Breast epithelium (tissue), 4 donors: Measurements from ENCODE around the gene NUDT13. TPM values are rescaled to one million over a fixed set of nuclear protein-coding genes. Genes with fewer than 3 reads are reported as not detected.

Experiments
- DNase-seq, 2 donors: peaks; one replicate each; pipeline ENCODE4 v3.0.0-alpha.2; 2019; ENCODE audit warnings: low spot score in 2 of 2
- H3K27ac ChIP-seq, 2 donors: fragments of 200-600 bp; sonication (generic) in 1 of 2; one replicate each; pipeline ENCODE4 v1.5.1; 2016 to 2019; ENCODE audit warnings: mild to moderate bottlenecking in 1 of 2
- H3K27me3 ChIP-seq, 2 donors: fragments of 200-600 bp; sonication (generic) in 1 of 2; one replicate each; pipeline versions ENCODE4 v1.5.1 to v1.6.0; 2017 to 2019; ENCODE audit warnings: control low read depth in 1 of 2, mild to moderate bottlenecking in 1 of 2
- H3K36me3 ChIP-seq: fragments of 200-600 bp; one replicate; pipeline ENCODE4 v1.5.1; 2019
- H3K4me1 ChIP-seq, 2 donors: fragments of 200-600 bp; sonication (generic); one replicate each; pipeline ENCODE4 v1.5.1; 2016 to 2019; ENCODE audit warnings: control low read depth in 1 of 2
- H3K4me3 ChIP-seq, 3 donors: fragments of 200-600 bp; sonication (generic); 1 replicate in 2 of 3; 2 replicates in 1 of 3; pipeline ENCODE4 v1.5.1; 2016 to 2019; ENCODE audit warnings: mild to moderate bottlenecking in 3 of 3, moderate library complexity in 2 of 3
- H3K9me3 ChIP-seq, 2 donors: fragments of 200-600 bp; sonication (generic) in 1 of 2; one replicate each; pipeline ENCODE4 v1.5.1; 2016 to 2019; ENCODE audit warnings: control low read depth in 1 of 2
- POLR2A ChIP-seq: fragments of 450-650 bp; IDR thresholded peaks from one replicate; pipeline ENCODE4 v1.6.1; 2016; ENCODE audit warnings: antibody characterized with exemption, mild to moderate bottlenecking, moderate library complexity
- POLR2AphosphoS5 ChIP-seq, 3 donors: sonication (generic); formaldehyde crosslinking; IDR thresholded peaks; one replicate each; pipeline ENCODE4 v1.6.1; 2017; ENCODE audit warnings: antibody characterized with exemption in 3 of 3
- intact Hi-C: fragments of 100-400 bp; cut with DNase I; formaldehyde crosslinking; loops from one replicate; pipeline ENCODE4 v1.15.1; 2023; ENCODE audit warnings: low total_unique reads
- total RNA-seq, 3 donors: library from RNA; depleted of rRNA; stranded (reverse); fragments of >200 nt; gene quantifications; one replicate each; pipeline ENCODE4 v1.1.0, GENCODE V29; 2016
- TF ChIP-seq, protein P1 (sequence below), 3 donors: fragments of 450-650 bp; IDR thresholded peaks; one replicate each; pipeline ENCODE4 v1.5.1; 2016 to 2017; ENCODE audit warnings: antibody characterized with exemption in 3 of 3, mild to moderate bottlenecking in 3 of 3, moderate library complexity in 3 of 3

NUDT13 gene
- 1 to 10 TPM; 1.9 to 4.2 (median 2.6) TPM for total RNA-seq

DNA sequence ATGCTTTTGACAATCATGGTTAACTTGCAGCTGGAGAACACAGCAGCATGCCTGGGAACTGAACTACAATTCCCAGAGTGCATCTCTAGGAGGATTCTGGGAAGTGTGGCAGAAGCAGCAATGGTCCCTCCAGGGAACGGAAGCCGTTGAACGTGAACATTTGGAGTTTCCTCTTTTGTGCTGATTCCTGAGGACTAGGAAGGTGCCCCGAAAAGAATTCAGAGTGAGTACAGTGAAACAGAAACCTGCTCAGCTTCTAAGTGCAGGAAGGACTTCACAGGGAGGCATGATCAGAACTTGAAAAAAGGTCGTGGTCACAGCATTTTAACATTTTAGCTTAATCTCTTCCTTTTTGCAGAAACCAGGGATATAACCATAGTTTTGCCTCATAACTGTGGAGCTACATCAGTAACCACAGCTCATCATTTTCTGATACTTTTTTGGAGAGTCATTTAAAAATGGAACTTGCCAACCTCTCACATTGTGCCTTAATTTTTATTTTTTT, at the start of gene NUDT13:
Gene NUDT13 (plus strand): TSS at position 111 of the 505 bp plus-strand sequence. CDS start 3,911 bp downstream, outside the sequence.
- peak in 1 of 2 donors; percentile 63 for DNase-seq
- TF ChIP-seq POLR2A (no peak), POLR2AphosphoS5 (IDR thresholded peaks at IDR 0.05) (peak in 2 of 3 donors; percentile 83 to 85)
- TF ChIP-seq, protein P1, sequence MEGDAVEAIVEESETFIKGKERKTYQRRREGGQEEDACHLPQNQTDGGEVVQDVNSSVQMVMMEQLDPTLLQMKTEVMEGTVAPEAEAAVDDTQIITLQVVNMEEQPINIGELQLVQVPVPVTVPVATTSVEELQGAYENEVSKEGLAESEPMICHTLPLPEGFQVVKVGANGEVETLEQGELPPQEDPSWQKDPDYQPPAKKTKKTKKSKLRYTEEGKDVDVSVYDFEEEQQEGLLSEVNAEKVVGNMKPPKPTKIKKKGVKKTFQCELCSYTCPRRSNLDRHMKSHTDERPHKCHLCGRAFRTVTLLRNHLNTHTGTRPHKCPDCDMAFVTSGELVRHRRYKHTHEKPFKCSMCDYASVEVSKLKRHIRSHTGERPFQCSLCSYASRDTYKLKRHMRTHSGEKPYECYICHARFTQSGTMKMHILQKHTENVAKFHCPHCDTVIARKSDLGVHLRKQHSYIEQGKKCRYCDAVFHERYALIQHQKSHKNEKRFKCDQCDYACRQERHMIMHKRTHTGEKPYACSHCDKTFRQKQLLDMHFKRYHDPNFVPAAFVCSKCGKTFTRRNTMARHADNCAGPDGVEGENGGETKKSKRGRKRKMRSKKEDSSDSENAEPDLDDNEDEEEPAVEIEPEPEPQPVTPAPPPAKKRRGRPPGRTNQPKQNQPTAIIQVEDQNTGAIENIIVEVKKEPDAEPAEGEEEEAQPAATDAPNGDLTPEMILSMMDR (IDR thresholded peaks at IDR 0.05) = no peak
- peak within 1 kb of the TSS; percentile 42 to 84 for H3K27ac ChIP-seq
- H3K9me3 ChIP-seq = no peaks in the 10 kb centered on the region
- H3K4me3 ChIP-seq = peak within 1 kb of the TSS; percentile 48 to 60 (median 56)
- H3K4me1 ChIP-seq = no peaks in the 10 kb centered on the region
- no peaks in the 10 kb centered on the region for H3K27me3 ChIP-seq
- intact Hi-C loops = no loop called here
- no peaks in the 10 kb centered on the region for H3K36me3 ChIP-seq

DNA sequence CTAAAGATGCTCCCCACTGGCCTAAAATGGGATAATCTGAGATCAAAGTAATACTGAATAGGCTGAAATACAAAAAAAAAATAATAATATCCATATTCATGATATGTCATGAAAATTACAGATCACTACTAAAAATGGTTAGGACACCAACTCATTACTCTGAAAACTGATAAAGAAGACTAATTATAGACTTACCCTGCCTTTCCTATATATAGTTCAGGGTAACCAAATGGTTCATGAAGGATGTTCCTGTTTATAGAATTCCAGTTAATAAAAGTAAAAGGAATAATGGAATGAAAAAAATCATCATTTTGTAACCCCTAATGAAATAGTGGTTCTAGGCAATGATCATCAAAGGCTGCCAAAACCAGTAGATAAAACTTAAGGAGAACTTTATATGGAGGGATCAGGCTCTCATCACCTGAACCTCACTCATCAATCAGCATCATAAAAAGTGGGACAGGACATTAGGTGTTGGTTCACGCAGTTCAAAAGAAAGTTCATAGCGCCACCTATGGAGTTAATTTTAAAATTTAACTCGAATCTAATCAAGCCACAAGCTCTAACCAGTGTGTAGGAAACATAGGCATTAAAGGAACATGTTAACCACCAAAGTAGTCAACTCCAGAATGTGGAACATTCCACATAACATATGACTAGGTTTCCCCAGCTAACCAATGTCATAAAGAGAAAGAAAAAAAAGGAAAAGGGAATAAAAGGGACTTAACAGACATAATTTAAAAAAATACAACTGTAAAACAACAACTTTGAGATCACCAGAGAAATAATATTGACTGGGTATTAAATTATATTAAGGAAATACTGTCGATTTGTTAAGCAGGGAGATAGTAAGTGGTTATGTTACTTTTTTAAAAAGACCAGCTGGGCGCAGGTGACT, 49.3 kb upstream of the NUDT13 start:
- TF ChIP-seq POLR2A = no peak
- no peak for TF ChIP-seq POLR2AphosphoS5 (IDR thresholded peaks at IDR 0.05)
- TF ChIP-seq, protein P1 (IDR thresholded peaks at IDR 0.05) = peak in 1 of 3 donors; percentile 11
- Histone ChIP-seq H3K27me3 (no peaks in the 10 kb centered on the region), H3K36me3 (no peaks in the 10 kb centered on the region), H3K4me3 (no peak overlapping the region), H3K27ac (no peak overlapping the region), H3K4me1 (no peaks in the 10 kb centered on the region), H3K9me3 (no peaks in the 10 kb centered on the region)
- no peak for DNase-seq
- intact Hi-C loops = no loop called here

DNA sequence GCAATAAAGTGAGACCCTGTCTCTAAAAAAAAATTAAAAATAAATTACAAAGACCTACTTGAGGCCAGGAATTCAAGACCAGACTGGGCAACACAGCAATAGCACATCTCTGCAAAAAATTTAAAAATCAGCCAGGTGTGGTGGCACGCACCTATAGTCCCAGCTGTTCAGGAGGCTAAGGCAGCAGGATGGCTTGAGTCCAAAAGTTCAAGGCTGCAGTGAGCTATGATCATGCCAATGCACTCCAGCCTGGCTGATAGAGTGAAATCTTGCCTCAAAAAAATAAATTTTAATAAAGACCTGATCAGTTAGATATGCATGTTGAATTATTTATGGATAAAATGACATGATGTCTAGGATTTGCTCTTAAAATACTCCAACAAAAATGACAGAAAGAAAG, 48.5 kb upstream of the NUDT13 start:
- TF ChIP-seq, protein P1 (IDR thresholded peaks at IDR 0.05) = no peak
- TF ChIP-seq POLR2AphosphoS5 (IDR thresholded peaks at IDR 0.05) (no peak), POLR2A (no peak)
- H3K4me1 ChIP-seq = no peaks in the 10 kb centered on the region
- intact Hi-C loops = no loop called here
- no peaks in the 10 kb centered on the region for H3K9me3 ChIP-seq
- no peaks in the 10 kb centered on the region for H3K27me3 ChIP-seq
- no peak overlapping the region for H3K4me3 ChIP-seq
- H3K27ac ChIP-seq = no peak overlapping the region
- DNase-seq = no peak
- no peaks in the 10 kb centered on the region for H3K36me3 ChIP-seq

DNA sequence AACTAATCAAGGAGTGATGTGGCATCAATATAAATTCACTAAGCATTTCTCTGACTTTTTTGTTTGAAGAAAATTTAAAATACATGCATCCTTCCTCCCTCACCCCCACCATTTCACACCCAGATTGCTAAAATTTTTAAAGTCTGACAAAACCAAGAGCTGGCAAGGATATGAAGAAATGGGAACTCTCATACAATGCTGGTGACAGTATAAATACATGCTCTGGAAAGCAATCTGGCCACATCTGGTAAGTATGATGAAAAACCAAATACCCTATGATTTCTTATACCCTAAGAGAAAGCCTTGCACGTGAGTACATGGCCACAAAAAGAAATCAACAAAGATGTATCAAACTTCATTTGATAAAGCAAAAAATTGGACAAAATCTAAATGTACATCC, 44.8 kb upstream of the NUDT13 start:
- TF ChIP-seq POLR2A (no peak), POLR2AphosphoS5 (IDR thresholded peaks at IDR 0.05) (no peak)
- TF ChIP-seq, protein P1 (IDR thresholded peaks at IDR 0.05) = no peak
- intact Hi-C loops = no loop called here

DNA sequence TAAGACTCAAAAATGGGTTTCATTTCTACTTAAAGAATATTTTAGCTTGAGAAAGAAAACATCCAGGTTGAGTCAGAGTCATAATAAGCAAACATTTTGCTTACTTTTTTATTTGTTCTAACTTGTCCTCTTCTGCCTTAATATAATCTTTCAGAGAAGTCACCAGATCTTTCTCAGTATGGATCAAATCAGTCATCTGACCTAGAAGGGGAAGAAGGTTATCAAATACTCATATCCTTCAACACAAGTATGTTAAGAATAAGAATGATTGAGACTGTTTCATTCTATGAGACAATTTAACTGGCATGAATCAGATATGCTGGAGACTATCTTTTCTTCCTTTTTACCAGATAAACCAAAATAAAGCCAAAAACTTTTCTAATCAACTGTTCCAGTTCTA, 36.6 kb upstream of the NUDT13 start:
- H3K27ac ChIP-seq = no peak overlapping the region
- DNase-seq = no peak
- H3K36me3 ChIP-seq = peaks cover 7% of the 10 kb centered on the region
- no peaks in the 10 kb centered on the region for H3K27me3 ChIP-seq
- no peak overlapping the region for H3K4me3 ChIP-seq
- no peaks in the 10 kb centered on the region for H3K9me3 ChIP-seq
- TF ChIP-seq POLR2AphosphoS5 (IDR thresholded peaks at IDR 0.05) (no peak), POLR2A (no peak)
- TF ChIP-seq, protein P1 (IDR thresholded peaks at IDR 0.05) = no peak
- intact Hi-C loops = no loop called here
- no peaks in the 10 kb centered on the region for H3K4me1 ChIP-seq

More for the DNA sequence above, 44.8 kb upstream of the NUDT13 start:
- Histone ChIP-seq H3K9me3 (no peaks in the 10 kb centered on the region), H3K27ac (no peak overlapping the region), H3K4me1 (no peaks in the 10 kb centered on the region), H3K27me3 (no peaks in the 10 kb centered on the region), H3K4me3 (no peak overlapping the region), H3K36me3 (no peaks in the 10 kb centered on the region)
- DNase-seq = no peak
